ENCODE data around the gene GPR162.
"Not testable (repeated sequence)": the region's sequence is repeated elsewhere in the genome, so short reads cannot be mapped to it uniquely, and the experiment has no call there.

Gene GPR162

DNA sequence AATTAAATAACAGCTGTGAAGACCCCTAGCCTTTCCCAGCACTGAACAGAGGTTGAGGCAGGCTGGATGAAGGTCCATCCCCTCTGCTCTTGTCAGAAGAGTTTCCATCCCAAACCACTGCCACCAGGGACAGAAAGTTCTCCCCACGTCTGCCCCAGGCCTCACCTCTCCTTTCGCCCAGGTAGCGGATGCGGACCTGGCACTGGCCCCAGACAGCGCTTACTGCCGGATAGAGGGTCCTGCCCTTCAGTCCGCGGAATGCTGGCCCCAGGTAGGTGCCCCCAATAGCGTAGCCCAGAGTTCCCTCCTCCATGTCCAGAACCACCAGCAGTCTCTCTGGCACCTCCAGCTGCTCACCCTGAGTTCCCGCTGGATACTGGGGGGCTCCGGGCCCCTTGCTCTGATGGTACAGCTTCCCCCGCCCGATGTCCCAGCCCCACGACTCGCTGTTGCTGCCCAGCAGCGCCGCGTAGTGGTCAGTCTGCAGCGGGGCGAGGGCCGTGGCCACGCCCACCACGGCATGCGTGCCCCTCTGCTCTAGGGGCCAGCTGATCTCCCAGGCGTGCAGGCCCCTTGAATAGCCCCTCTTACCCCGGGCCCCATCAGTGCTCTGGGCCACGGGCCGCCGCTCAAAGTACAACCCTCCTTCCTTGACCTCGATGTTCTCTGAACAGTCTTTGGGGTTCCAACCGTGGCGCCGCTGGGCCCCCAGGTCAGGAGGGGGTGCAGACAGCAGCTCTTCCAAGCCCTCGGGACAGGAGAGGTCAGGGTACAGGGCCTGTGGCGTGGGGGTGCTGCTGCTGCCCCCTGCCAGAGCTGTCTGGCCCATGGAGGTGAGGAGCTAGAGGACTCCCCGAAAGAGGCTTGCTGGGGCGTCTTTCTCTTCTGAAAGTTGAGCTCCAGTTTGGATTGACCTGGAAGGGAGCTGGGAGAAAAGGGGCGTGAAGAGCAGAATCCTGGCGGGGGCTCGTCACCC is 50.7 kb downstream of the GPR162 start:
- no peak for DNase-seq (ENCODE audit: low read depth, low spot score)
- TF ChIP-seq CTCF (IDR thresholded peaks at IDR 0.05; ENCODE audit: insufficient read depth, low read length, missing control alignments): peak; percentile 100
- CTCF ChIA-PET: interaction anchor here (0.6 to 6.3 kb wide), 44 partner anchors 9 to 323 kb away, joined by 3 to 88 read pairs (median 6); partner anchors contain the start of genes C12orf57, CDCA3, COPS7A and ENO2
- peak overlapping the region; percentile 78 for H3K4me3 ChIP-seq (ENCODE audit: low read depth, low read length)
- POLR2A ChIA-PET: interaction anchor here (0.6 to 10.2 kb wide), 18 partner anchors 9 to 207 kb away, joined by 3 to 164 read pairs (median 4); partner anchors contain the start of genes C12orf57, CDCA3, MLF2 and RNU7-1

GRCh38 chr12:6873094-6874014 is 51.7 kb downstream of the GPR162 start, which contains the start of gene SPSB2:
Gene SPSB2 (minus strand): TSS chr12:6873303. CDS start chr12:6872901, 402 bp downstream.
- no peak for DNase-seq (ENCODE audit: low read depth, low spot score)
- ChIA-PET POLR2A (interaction anchor here (0.6 to 10.2 kb wide), 16 partner anchors 9 to 120 kb away, joined by 3 to 164 read pairs (median 4); partner anchors contain the start of genes C12orf57, CDCA3, MLF2 and RNU7-1), CTCF (interaction anchor here (0.6 to 6.3 kb wide), 40 partner anchors 9 to 324 kb away, joined by 3 to 88 read pairs (median 8); partner anchors contain the start of genes C12orf57, CDCA3, COPS7A and ENO2)
- TF ChIP-seq CTCF (IDR thresholded peaks at IDR 0.05; ENCODE audit: insufficient read depth, low read length, missing control alignments): no peak
- peak within 1 kb of the TSS; percentile 78 for H3K4me3 ChIP-seq (ENCODE audit: low read depth, low read length)

DNA sequence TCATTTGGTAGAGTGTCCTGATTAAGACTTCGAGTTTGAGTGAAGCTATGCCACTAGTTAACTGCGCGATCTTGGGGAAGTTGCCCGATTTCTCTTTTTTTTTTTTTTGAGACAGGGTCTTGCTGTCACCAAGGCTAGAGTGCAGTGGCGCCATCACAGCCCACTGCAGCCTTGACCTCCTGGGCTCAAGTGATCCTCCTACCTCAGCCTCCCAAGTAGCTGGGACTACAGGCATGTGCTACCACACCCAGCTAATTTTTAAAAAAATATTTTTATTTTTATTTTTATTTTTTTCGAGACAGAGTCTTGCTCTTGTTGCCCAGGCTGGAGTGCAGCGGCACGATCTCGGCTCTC is 52.4 kb downstream of the GPR162 start:
- ChIA-PET POLR2A (interaction anchor here (1.0 to 10.2 kb wide), 5 partner anchors 8 to 70 kb away, joined by 3 to 164 read pairs (median 9); partner anchors contain the start of genes C12orf57, CDCA3, ENO2 and RNU7-1), CTCF (interaction anchor here (0.8 to 3.5 kb wide), 4 partner anchors 18 to 64 kb away, joined by 3 to 16 read pairs (median 7); no protein-coding TSS in a partner anchor)
- DNase-seq (ENCODE audit: low read depth, low spot score): not testable (repeated sequence)
- peak overlapping the region; percentile 78 for H3K4me3 ChIP-seq (ENCODE audit: low read depth, low read length)
